GM19099 (cell line): Measurements from ENCODE around the gene GLYATL1.

Experiments
- POLR2A ChIP-seq: IDR thresholded peaks from 3 replicates; pipeline ENCODE4 v1.6.1; 2011; ENCODE audit warnings: low read depth; ENCODE audit not compliant: insufficient read length; ENCODE audit errors: extremely low read depth

The GLYATL1 gene, protein sequence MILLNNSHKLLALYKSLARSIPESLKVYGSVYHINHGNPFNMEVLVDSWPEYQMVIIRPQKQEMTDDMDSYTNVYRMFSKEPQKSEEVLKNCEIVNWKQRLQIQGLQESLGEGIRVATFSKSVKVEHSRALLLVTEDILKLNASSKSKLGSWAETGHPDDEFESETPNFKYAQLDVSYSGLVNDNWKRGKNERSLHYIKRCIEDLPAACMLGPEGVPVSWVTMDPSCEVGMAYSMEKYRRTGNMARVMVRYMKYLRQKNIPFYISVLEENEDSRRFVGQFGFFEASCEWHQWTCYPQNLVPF

DNA sequence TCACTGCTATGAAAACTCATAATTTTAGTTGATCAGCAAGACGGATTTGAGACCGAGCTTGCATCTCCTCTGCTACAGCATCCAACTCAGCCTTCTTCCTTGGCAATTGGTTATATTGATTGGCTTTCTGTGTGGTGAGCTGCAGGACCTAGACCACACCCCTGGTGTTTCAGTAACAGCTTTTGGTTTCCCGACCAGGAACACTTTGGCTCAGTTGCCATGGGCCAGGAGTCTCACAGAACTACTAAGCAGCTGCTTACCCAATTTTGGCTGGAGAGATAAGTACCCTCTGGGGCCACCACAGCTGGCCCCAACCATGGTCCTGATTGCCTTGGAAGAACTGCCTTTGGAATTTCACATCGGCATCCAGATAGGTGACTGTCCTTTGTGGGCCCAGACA is at the start of gene GLYATL1:
Gene GLYATL1 (plus strand): TSS at position 212 of the 400 bp plus-strand sequence. CDS start 7,600 bp downstream, outside the sequence.
- TF ChIP-seq POLR2A, result no peak

DNA sequence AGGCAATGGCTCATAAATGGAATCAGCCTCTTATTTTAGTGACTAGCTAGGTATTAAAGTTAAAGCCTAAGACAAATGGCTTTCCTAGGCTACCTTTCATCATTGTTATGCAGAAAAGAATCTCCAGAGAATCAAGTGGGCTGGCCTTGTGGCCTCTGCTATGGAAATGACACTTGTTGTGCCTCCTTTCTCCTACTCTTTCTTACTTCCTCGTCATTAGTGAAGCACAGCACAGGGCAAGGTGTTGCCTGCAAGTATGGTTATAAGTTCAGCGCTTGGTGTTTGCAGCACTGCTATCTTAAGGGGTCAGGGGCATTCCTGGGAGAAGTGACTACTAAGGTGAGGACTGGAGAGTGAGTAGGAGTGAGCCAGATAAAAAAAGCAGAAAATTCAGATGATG is 45.4 kb upstream of the GLYATL1 start:
- TF ChIP-seq POLR2A, result no peak

DNA sequence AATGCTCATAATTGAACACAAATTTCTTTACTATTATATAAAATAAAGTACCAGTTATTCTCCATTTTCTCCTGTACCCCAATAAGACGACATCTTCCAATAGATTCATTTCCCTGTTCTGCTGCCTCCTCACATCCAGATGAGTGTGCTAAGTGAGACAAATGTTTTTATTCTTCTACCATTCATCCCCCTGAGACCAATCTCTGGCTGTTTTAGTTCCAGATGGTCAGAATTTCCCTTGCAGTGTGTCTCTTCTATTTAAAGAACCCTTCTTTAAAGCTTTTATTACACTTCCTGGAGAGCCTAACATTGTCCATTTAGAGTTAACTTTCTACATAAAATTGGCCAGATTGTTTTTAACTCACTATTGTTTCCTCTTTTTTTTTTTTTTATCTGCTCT is 41.2 kb upstream of the GLYATL1 start:
- no peak for TF ChIP-seq POLR2A

DNA sequence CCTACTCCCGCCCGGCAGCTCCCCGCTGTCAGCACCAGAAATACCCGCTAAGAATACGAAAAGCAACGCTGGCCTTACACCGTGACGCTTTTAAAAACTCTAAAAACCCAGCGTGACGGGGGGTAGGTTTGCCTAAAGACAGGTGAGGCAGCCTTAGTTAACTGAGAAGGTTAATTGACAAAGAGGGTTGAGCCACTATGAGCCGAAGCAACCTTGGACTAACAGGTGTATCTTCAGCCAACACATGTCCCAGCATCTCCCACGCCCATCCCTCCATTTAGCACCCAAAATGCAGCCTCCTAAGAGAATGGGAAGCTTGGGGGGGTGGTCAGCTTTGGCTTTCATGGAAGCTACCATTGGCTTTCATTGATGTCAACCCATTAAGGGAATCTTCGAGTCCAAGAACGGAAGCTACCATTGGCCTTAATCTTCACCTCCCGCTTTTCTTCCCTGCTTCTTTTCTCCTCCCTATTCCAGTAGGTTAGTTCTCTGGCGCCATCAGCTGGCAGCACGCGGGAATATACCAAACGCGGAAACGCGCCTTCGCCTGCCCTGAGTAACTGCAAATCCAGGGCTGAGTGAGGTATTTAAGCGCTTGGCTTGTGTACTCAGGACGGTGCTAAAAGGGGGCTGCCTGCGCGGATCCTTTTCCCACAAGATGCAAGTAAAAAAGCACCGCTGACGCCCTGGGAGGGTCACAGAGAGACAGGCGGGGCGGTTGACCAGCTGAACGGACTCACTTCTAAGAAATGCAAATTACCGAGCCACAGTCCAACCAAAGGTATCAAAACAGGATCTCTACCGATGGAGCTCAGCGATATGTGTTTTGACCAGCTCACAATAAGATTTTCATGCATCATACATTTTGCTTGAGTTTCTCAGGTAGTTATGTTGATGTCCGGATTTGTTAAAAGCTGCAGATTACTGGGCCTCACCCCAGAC is 38.5 kb upstream of the GLYATL1 start:
- TF ChIP-seq POLR2A, result no peak

DNA sequence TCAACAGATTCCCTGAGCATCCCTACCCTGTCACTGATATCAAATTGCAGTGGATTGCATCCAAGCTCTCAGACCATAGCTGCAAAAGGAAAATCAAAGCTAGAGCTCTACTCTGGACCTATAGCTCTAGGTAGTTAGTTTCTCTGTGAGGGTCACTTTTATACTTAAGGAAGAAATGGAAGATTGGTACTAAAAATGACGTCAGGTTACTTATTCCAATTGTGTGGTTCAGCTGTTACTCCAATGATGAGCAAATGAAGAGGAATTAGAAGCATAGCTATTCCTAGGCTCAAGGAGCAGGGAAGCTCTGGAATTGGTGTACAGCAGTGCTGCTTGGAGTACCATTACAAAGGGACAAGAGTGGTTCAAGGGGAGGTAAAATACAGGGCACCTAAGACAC is 36.4 kb upstream of the GLYATL1 start:
- no peak for TF ChIP-seq POLR2A

DNA sequence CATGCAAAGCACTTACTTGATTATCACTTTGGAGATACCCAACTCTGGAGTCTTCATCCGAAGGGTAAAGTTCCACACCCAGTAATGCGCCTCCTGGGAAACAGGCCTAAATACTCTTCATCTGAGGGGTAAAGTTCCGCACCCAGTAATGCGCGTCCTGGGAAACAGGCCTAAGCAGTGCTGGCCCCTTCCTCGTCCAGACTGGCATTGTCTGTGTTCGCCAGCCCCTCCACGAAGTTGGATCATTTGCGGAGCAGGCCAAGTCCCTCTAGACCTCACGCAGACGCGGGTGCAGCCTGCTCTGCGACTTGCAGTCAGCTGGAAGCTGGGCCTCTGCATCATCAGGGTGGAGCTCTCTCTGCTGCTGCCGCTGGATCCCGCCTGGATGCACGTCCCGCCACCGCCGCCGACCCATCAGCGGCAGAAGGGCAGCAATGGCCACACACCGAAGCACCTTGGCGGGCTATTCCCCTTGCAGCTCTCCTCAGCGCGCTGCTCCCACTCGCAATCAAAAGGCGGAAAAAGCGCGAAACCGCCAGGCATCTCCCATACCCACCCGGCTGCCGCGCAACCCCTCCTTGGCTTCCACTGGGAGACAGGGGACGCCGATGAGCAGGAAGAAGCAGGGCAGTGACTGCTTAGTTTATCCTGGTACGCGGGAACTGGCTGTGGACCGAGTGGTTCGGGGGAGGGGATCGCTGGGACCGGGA is 34.1 kb upstream of the GLYATL1 start:
- no peak for TF ChIP-seq POLR2A

DNA sequence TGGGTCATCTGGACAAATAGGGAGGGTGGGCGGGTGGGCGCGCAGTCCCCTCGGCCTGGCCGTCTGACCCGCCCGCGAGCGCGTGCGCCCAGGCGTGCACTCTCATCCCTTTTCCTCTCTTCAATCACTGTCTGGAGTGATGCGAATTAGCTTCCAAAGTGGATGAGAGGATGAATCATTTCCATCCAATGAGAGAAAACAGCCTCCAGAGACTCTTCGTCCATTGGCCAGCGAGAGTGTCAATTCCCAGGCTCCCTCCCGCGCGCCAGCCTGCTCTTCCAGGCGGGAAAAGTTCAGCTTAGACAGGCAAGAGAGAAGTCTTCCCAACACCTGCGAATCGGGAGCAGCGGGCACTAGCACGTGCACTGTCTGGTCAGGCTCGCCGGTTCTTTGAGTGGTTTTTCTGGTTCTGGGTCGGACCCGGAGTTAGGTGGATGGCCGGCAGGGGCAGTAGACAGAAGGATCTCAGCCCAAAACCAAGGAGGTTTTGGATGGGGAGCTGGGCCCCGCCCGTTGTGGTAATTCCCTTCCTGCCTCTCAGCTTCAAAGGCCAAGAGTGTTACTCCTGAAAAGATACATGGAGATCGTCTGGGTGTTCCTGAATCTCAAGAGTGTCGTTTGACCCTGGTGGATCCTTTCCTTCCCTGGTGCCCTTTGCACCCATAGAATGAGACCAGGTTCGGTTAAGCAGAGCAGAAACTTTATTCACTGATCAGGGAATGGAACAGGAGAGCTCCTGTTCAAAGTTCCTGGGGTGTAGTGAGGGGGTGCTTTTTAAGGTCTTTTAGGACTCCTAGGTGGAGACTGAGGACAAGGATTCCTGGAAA is 33.4 kb upstream of the GLYATL1 start:
- no peak for TF ChIP-seq POLR2A

DNA sequence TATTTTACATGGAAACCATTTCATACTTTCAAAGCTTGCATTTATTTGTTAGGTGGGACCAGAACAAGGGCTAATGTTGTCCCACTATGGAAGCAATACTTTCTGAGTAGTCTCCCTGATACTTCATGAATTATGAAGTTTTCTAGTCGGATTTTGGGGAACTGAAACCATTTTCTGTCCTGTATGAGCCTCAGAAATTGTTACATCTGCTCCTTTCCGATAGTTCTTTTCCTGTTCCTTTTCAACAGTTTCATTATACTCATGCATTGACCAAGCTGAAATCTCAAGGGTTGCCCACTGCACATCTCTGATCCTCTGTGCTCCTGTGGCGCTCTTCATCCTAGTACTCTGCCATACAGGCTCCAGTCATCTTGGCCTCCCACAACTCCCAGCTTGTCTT is 31.5 kb upstream of the GLYATL1 start:
- TF ChIP-seq POLR2A, result no peak

DNA sequence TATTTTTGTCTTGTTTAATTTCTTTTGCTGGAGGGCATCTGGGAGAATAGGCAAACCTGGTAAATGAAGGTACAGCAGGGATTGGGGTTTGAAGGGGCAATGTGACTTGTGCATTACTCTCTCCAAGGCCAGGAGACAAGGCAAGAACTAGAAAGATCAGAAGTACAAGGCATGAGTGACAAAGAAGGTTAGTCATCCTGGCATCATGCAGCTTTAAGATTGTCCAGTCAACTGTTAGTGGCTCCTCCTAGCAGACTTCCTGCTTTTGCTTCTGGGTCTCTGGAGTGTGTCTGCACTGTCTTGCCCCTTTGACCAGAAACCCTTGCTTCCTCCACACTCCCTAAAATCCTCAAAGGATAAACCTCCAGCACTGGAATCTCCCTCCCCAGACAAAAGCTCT is 27.2 kb upstream of the GLYATL1 start:
- no peak for TF ChIP-seq POLR2A

DNA sequence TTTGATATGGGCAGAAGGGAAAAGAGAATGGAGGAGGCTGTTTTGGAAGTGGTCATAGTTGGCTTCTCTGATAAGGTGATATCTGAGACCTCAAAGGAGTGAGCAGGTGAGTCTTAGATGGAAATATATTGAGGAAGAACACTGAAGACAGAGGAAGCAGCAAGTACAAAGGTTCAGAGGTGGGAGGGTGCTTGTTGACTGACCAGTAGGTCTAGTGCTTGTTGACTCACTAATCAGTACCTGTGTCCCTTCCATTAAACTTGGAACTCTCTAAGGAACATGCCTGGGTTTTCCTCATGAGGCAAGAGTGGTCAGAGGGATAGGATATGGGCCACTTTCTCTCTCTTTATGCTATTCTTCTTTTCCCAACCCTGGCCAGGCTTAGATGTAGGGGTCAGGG is 25.6 kb upstream of the GLYATL1 start:
- no peak for TF ChIP-seq POLR2A

DNA sequence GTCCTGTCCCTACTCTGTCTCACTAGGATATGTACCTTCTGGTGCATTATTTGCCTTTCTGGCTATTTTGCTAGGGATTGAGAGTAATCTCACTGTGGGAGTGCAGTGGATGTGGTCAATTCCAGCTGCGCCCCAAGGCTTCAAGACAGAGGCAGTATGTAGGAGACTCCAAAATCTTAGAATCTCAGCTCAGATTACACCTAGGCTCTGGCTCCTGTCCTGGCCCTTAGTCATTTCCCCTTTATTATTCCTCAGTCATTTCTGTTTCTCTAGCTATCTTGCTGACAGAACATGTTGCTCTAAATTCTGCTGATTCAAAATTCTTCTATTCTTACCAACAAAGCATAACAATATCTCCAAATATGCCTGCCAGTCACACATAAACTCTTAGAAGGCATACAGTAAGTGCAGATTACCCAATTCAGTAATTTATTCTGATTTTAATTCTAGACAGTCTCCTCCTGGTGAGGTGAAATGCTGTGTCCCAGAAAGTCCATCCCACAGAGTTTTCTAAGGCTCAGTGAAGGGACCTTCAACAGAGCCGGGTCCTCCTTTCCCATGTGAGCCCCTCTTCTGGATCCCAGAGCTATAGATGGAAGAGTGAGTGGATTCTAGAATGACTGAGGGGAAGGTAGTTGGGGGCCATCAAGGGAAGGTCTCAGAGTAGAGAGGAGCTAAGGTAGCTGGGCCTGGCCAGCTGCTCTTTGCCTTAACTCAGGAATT is 24.3 kb upstream of the GLYATL1 start:
- TF ChIP-seq POLR2A, result no peak

DNA sequence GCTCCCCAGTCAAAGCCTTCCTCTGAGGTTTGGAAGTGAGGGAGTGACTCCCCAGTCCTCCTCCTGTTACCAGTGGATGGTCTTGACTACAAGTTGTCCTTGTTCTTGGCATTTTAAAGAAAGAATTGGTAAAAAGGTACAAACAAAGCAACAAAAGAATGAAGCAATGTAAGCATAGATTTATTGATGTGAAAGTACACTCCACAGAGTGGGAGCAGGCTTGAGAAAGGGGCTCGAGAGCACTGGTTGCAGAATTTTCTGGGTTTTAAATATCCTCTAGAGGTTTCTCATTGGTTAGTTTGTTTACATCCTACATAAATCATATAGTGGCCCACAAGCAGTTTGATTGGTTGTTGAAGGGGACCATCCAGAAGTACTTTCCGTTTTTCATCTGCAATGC is 22.7 kb upstream of the GLYATL1 start:
- TF ChIP-seq POLR2A, result no peak

DNA sequence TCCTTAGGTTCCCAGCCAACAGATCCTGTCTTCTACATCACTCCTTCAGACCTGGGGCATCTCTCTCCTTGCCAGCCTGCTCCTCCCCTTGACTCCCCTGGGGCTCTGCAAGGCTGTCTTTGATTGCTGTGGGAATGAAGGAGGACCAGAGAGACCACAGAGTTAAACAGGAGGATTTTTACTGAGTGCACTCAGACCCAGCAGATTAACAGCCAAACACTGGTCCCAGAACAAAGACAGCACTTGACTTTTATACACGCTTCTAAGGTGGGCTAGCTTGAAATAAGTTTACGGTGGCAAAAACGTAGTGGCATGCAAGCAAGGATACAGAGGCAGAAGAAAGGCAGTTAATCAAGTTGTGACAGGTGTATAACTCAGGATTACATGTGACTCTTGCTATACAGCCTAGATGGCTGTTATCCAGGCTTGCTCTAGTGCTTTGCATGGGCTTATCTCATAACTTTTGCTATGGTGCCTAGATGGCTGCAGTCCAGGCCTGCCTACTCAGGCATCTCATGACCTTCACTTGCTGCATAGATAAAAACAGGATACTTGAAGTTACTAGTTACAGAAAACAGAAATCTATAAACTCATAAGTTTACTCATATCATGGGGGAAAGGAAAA is 22.0 kb upstream of the GLYATL1 start:
- TF ChIP-seq POLR2A, result no peak
